ENCODE results near the gene RGL2. TPM values are rescaled to one million over a fixed set of nuclear protein-coding genes. Genes with fewer than 3 reads are reported as not detected.

The RGL2 gene
- total and polyA plus RNA-seq, 2 of the 13 experiments (the other 11 are each of a cell fraction or from before 2014, with no cell fraction given), result 22.9 to 47.4 TPM

- TF ChIP-seq, protein P1, sequence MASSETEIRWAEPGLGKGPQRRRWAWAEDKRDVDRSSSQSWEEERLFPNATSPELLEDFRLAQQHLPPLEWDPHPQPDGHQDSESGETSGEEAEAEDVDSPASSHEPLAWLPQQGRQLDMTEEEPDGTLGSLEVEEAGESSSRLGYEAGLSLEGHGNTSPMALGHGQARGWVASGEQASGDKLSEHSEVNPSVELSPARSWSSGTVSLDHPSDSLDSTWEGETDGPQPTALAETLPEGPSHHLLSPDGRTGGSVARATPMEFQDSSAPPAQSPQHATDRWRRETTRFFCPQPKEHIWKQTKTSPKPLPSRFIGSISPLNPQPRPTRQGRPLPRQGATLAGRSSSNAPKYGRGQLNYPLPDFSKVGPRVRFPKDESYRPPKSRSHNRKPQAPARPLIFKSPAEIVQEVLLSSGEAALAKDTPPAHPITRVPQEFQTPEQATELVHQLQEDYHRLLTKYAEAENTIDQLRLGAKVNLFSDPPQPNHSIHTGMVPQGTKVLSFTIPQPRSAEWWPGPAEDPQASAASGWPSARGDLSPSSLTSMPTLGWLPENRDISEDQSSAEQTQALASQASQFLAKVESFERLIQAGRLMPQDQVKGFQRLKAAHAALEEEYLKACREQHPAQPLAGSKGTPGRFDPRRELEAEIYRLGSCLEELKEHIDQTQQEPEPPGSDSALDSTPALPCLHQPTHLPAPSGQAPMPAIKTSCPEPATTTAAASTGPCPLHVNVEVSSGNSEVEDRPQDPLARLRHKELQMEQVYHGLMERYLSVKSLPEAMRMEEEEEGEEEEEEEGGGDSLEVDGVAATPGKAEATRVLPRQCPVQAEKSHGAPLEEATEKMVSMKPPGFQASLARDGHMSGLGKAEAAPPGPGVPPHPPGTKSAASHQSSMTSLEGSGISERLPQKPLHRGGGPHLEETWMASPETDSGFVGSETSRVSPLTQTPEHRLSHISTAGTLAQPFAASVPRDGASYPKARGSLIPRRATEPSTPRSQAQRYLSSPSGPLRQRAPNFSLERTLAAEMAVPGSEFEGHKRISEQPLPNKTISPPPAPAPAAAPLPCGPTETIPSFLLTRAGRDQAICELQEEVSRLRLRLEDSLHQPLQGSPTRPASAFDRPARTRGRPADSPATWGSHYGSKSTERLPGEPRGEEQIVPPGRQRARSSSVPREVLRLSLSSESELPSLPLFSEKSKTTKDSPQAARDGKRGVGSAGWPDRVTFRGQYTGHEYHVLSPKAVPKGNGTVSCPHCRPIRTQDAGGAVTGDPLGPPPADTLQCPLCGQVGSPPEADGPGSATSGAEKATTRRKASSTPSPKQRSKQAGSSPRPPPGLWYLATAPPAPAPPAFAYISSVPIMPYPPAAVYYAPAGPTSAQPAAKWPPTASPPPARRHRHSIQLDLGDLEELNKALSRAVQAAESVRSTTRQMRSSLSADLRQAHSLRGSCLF (CRISPR knock-in tag; IDR thresholded peaks at IDR 0.05; ENCODE audit: borderline replicate concordance), result peak; percentile 84; the same call in 1 of the 2 replicates
- TF ChIP-seq RAD21 (CRISPR knock-in tag; IDR thresholded peaks at IDR 0.05) (peak; percentile 42), RXRB (CRISPR knock-in tag; IDR thresholded peaks at IDR 0.05; ENCODE audit: borderline replicate concordance) (peak; percentile 82), ONECUT2 (CRISPR knock-in tag; IDR thresholded peaks at IDR 0.05) (peak; percentile 42; the same call in 1 of the 2 replicates), ZNF18 (CRISPR knock-in tag; IDR thresholded peaks at IDR 0.05; ENCODE audit: insufficient replicate concordance) (no peak), REST (IDR thresholded peaks at IDR 0.05; ENCODE audit: borderline replicate concordance in 1 of 2, low read depth in 1 of 2, low read length in 2 of 2) (peak in 1 of 2 experiments; percentile 62; a peak in 1 of 4 replicates), ZNF546 (CRISPR knock-in tag; conservative IDR thresholded peaks at IDR 0.05) (no peak), ZNF160 (CRISPR knock-in tag; IDR thresholded peaks at IDR 0.05) (peak; percentile 40)
- TF ChIP-seq, protein P2, sequence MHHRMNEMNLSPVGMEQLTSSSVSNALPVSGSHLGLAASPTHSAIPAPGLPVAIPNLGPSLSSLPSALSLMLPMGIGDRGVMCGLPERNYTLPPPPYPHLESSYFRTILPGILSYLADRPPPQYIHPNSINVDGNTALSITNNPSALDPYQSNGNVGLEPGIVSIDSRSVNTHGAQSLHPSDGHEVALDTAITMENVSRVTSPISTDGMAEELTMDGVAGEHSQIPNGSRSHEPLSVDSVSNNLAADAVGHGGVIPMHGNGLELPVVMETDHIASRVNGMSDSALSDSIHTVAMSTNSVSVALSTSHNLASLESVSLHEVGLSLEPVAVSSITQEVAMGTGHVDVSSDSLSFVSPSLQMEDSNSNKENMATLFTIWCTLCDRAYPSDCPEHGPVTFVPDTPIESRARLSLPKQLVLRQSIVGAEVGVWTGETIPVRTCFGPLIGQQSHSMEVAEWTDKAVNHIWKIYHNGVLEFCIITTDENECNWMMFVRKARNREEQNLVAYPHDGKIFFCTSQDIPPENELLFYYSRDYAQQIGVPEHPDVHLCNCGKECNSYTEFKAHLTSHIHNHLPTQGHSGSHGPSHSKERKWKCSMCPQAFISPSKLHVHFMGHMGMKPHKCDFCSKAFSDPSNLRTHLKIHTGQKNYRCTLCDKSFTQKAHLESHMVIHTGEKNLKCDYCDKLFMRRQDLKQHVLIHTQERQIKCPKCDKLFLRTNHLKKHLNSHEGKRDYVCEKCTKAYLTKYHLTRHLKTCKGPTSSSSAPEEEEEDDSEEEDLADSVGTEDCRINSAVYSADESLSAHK (CRISPR knock-in tag; IDR thresholded peaks at IDR 0.05; ENCODE audit: borderline replicate concordance), result no peak; the same call in 1 of the 2 replicates
- TF ChIP-seq, protein P3, sequence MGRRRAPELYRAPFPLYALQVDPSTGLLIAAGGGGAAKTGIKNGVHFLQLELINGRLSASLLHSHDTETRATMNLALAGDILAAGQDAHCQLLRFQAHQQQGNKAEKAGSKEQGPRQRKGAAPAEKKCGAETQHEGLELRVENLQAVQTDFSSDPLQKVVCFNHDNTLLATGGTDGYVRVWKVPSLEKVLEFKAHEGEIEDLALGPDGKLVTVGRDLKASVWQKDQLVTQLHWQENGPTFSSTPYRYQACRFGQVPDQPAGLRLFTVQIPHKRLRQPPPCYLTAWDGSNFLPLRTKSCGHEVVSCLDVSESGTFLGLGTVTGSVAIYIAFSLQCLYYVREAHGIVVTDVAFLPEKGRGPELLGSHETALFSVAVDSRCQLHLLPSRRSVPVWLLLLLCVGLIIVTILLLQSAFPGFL (CRISPR knock-in tag; IDR thresholded peaks at IDR 0.05), result peak; percentile 71; the same call in 1 of the 2 replicates
- TF ChIP-seq, protein P4, sequence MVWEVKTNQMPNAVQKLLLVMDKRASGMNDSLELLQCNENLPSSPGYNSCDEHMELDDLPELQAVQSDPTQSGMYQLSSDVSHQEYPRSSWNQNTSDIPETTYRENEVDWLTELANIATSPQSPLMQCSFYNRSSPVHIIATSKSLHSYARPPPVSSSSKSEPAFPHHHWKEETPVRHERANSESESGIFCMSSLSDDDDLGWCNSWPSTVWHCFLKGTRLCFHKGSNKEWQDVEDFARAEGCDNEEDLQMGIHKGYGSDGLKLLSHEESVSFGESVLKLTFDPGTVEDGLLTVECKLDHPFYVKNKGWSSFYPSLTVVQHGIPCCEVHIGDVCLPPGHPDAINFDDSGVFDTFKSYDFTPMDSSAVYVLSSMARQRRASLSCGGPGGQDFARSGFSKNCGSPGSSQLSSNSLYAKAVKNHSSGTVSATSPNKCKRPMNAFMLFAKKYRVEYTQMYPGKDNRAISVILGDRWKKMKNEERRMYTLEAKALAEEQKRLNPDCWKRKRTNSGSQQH (CRISPR knock-in tag; IDR thresholded peaks at IDR 0.05; ENCODE audit: low read depth), result peak; percentile 82; the same call in 1 of the 2 replicates
Measured at GRCh38 chr6:33271468-33272274, 27.1 kb downstream of the RGL2 start, which contains the start of the genes RPS18 and VPS52 (continued).

All from HepG2 (cell line).